Fibroblast of mammary gland (primary cell): ENCODE results near the gene ZNF777.
A peak's percentile ranks its signal among the peaks of the same experiment; 100 is the strongest.

Experiments used
- DNase-seq: peaks from one replicate; pipeline ENCODE4 v3.0.0-alpha.2; 2010; ENCODE audit warnings: low read depth
- H3K4me3 ChIP-seq: 2 replicates; pipeline ENCODE4 v1.5.1; 2011; ENCODE audit warnings: low read depth, mild to moderate bottlenecking, low read length, moderate library complexity; ENCODE audit not compliant: control insufficient read depth
- CTCF ChIP-seq: conservative IDR thresholded peaks from 2 replicates; pipeline ENCODE4 v1.5.1; 2011; ENCODE audit warnings: low read depth, low read length, inconsistent platforms; ENCODE audit not compliant: control insufficient read depth, insufficient read depth

The ZNF777 gene

GRCh38 chr7:149442924-149443323 is 17.9 kb downstream of the ZNF777 start:
- no peak for TF ChIP-seq CTCF
- no peak overlapping the region for H3K4me3 ChIP-seq
- no peak for DNase-seq

- no peak for TF ChIP-seq CTCF
- no peak overlapping the region for H3K4me3 ChIP-seq
- peak; percentile 11 for DNase-seq
Observed at GRCh38 chr7:149440222-149440621, 20.6 kb downstream of the ZNF777 start.

- no peak overlapping the region for H3K4me3 ChIP-seq
- no peak for DNase-seq
- TF ChIP-seq CTCF: no peak
Observed at GRCh38 chr7:149436358-149436757, 24.5 kb downstream of the ZNF777 start.

GRCh38 chr7:149433124-149433523 is 27.7 kb downstream of the ZNF777 start:
- no peak overlapping the region for H3K4me3 ChIP-seq
- no peak for DNase-seq
- no peak for TF ChIP-seq CTCF

- H3K4me3 ChIP-seq: no peak overlapping the region
- TF ChIP-seq CTCF: no peak
- DNase-seq: no peak
Observed at GRCh38 chr7:149432121-149432691, 28.7 kb downstream of the ZNF777 start.

GRCh38 chr7:149431486-149432120 is 29.3 kb downstream of the ZNF777 start:
- H3K4me3 ChIP-seq: no peak overlapping the region
- no peak for DNase-seq
- TF ChIP-seq CTCF: no peak
